Body of pancreas (tissue), 4 donors: ENCODE measurements around the gene SMARCA2.

Source experiments
- CTCF ChIP-seq, 7 experiments: fragments of 450-650 bp in 4 of 7; fragments of 200-600 bp in 3 of 7; sonication (generic) in 3 of 7; IDR thresholded peaks; one replicate each; pipeline ENCODE4 v1.5.1; 2016 to 2019; ENCODE audit warnings: antibody characterized with exemption in 7 of 7
- POLR2A ChIP-seq, 3 donors: fragments of 450-650 bp; IDR thresholded peaks; one replicate each; pipeline ENCODE4 v1.6.1; 2016; ENCODE audit warnings: antibody characterized with exemption in 3 of 3, mild to moderate bottlenecking in 2 of 3

- TF ChIP-seq CTCF (IDR thresholded peaks at IDR 0.05), result no peak
- TF ChIP-seq POLR2A (IDR thresholded peaks at IDR 0.05), result no peak
Measured at GRCh38 chr9:2059274-2059929, 44.3 kb downstream of the SMARCA2 start.
